Measurements from ENCODE around the gene TRMT61A. TPM values are rescaled to one million over a fixed set of nuclear protein-coding genes. Genes with fewer than 3 reads are reported as not detected.
A peak's percentile ranks its signal among the peaks of the same experiment; 100 is the strongest.

Gene TRMT61A
- total RNA-seq, 1 donor from 2014 or later: 10.8 TPM

DNA sequence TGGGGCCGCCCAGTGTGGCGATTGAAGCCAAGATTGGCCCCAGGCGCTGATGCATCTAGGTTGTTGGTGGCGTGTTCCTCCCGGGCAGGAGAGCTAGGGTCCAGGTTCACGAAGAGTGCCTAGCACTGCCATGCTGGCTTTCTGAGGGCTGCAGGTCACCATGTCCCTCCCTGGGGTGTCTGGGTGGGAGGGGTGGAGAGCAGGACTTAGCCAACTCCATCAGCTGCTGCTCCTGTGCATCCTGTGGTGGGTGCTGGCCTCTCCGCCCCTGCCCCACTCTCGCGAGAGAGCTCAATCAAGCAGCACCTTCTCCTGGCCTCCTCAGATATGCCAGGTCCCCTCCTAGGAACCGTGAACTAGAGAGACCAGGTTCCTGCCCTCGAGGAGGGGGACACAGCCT, 1.8 kb downstream of the TRMT61A start:
- H3K4me3 Mint-ChIP-seq: peak overlapping the region; percentile 97
- H3K27ac Mint-ChIP-seq: no peak overlapping the region
- no peaks in the 10 kb centered on the region for H3K27me3 Mint-ChIP-seq
- no peaks in the 10 kb centered on the region for H3K36me3 Mint-ChIP-seq
- DNase-seq (ENCODE audit: extremely low spot score, unreplicated experiment): no peak
- H3K4me1 Mint-ChIP-seq (ENCODE audit: unreplicated experiment): peaks cover 11% of the 10 kb centered on the region
- no peaks in the 10 kb centered on the region for H3K9me3 Mint-ChIP-seq
- TF ChIP-seq, protein P1, sequence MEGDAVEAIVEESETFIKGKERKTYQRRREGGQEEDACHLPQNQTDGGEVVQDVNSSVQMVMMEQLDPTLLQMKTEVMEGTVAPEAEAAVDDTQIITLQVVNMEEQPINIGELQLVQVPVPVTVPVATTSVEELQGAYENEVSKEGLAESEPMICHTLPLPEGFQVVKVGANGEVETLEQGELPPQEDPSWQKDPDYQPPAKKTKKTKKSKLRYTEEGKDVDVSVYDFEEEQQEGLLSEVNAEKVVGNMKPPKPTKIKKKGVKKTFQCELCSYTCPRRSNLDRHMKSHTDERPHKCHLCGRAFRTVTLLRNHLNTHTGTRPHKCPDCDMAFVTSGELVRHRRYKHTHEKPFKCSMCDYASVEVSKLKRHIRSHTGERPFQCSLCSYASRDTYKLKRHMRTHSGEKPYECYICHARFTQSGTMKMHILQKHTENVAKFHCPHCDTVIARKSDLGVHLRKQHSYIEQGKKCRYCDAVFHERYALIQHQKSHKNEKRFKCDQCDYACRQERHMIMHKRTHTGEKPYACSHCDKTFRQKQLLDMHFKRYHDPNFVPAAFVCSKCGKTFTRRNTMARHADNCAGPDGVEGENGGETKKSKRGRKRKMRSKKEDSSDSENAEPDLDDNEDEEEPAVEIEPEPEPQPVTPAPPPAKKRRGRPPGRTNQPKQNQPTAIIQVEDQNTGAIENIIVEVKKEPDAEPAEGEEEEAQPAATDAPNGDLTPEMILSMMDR (conservative IDR thresholded peaks at IDR 0.05): no peak

DNA sequence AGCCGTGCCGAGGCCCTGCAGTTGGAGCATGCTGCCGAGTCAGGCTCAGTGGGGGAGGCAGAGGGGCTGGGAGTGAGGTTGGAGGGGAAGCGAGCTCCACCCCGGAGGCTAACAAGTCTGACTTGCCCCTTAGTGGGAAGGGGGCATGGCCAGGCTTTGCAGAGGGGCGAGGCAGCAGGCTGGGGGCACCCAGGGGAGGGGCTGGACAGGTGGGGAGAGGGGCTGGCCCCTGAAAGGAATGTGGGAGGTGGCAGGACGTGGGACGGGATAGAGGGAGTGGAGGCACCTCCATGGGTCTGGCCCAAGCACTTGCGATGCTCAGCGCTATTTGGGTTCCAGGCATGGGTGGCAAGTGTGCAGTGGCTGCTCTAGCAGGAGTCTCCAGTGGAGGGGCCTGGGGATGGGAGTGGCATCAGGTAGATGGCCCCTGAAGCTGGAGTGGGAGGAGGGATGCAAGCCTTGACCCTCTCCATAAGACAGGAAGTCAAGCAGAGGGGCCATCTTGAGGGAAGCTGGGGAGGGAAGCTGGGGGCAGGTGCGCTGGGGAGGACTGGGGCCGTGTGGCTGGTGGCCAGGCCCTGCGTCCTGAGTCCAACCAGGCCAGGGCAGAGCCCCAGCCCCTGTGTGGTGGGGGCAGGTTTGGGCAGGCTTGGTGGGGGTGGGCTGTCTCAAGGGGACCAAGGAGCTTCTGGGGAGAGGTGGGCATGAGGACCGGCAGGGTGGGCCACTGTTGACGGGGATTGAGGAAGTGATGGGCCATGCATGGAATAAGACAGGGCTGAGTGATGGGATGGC, 2.6 kb downstream of the TRMT61A start:
- H3K9me3 Mint-ChIP-seq: no peaks in the 10 kb centered on the region
- no peak overlapping the region for H3K27ac Mint-ChIP-seq
- DNase-seq (ENCODE audit: extremely low spot score, unreplicated experiment): no peak
- TF ChIP-seq, protein P1 (conservative IDR thresholded peaks at IDR 0.05): no peak
- peaks cover 8% of the 10 kb centered on the region for H3K4me1 Mint-ChIP-seq (ENCODE audit: unreplicated experiment)
- H3K27me3 Mint-ChIP-seq: no peaks in the 10 kb centered on the region
- no peaks in the 10 kb centered on the region for H3K36me3 Mint-ChIP-seq
- peak overlapping the region; percentile 72 for H3K4me3 Mint-ChIP-seq

DNA sequence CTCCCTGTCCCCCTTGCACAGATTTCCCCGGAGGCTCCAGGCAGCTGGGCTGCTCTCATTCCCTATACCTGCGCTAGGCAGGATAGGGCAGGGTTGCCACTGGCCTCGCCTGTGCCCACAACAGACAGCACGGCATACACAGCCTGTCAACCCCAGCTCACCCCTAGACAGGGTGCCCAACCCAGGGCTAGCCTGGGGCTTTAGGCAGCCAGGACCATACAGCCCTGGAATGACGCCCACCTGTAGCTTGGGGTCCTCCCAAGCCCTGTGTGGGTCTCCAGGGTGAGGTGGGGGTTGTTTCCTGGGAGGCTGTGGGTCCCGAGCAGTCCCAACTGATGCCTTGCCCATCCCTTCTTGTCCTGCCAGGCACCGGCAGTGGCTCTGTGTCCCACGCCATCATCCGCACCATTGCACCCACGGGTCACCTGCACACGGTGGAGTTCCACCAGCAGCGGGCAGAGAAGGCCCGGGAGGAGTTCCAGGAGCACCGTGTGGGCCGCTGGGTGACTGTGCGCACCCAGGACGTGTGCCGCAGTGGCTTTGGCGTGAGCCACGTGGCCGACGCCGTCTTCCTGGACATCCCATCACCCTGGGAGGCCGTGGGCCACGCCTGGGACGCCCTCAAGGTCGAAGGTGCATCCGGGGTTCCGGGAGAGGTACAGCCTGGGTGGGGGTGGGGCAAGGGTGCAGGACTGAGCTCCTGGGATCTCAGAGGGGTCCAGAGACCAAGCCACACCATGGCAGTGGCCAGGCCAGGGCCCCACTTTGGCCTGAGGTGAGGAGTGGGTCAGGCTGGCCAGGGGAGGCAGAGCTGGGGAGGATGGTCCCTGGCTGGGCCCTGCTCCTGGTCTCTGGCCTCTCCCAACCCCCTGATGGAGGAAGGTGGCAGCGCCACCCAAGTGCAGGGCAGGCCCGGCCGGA, 3.5 kb downstream of the TRMT61A start:
- no peak for DNase-seq (ENCODE audit: extremely low spot score, unreplicated experiment)
- H3K4me3 Mint-ChIP-seq: peak overlapping the region; percentile 31

DNA sequence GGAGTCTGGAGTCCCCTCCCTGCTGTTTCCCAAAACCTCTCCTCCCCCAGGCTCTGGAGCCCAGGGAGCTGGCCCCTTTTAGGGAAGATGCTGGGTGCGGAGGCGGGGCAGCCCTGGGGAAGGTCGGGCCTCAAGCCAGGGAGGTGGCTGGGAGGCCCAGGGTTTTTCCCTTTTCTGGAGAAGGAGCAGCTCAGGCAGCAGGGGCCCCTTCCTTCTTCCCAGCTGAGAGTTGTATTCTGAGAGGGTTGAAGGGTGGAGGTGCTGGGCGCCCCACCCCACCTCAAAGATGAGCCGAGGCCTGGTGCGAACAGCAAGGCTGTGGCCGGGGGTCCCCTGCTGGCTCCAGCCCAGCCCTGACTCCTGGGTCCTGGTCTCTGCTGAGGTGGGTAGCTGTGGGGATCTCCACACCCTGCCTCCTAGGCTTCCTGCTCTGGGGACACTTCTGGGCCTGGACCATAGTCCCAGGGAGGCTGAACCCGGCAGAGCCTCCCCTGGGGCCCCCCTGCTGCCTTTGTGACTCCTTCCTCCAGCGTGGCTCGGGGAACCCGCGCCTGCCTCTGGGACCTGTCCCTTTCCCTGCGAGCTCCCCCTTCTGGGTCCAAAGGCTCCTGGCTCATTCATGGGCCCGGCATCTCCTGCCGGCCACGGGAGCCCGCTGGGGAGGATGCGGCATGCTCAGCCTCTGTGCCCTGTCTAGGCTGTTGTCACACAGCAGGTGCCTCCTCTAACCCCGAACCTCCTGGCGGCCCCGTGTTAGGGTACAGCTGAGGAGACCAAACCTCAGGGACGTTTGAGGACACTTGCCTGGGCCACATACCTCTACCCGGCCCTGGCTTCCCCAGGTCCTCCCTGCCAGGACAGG, 4.4 kb downstream of the TRMT61A start:
- no peak overlapping the region for H3K27ac Mint-ChIP-seq
- TF ChIP-seq, protein P1 (conservative IDR thresholded peaks at IDR 0.05): no peak
- DNase-seq (ENCODE audit: extremely low spot score, unreplicated experiment): no peak
- H3K27me3 Mint-ChIP-seq: no peaks in the 10 kb centered on the region
- no peaks in the 10 kb centered on the region for H3K9me3 Mint-ChIP-seq
- H3K36me3 Mint-ChIP-seq: no peaks in the 10 kb centered on the region
- H3K4me3 Mint-ChIP-seq: no peak overlapping the region
- H3K4me1 Mint-ChIP-seq (ENCODE audit: unreplicated experiment): peaks cover 8% of the 10 kb centered on the region

More for the DNA sequence above, 3.5 kb downstream of the TRMT61A start:
- Mint-ChIP-seq H3K27ac (no peak overlapping the region), H3K9me3 (no peaks in the 10 kb centered on the region), H3K27me3 (no peaks in the 10 kb centered on the region), H3K36me3 (no peaks in the 10 kb centered on the region), H3K4me1 (ENCODE audit: unreplicated experiment) (peaks cover 8% of the 10 kb centered on the region)
- TF ChIP-seq, protein P1 (conservative IDR thresholded peaks at IDR 0.05): no peak

DNA sequence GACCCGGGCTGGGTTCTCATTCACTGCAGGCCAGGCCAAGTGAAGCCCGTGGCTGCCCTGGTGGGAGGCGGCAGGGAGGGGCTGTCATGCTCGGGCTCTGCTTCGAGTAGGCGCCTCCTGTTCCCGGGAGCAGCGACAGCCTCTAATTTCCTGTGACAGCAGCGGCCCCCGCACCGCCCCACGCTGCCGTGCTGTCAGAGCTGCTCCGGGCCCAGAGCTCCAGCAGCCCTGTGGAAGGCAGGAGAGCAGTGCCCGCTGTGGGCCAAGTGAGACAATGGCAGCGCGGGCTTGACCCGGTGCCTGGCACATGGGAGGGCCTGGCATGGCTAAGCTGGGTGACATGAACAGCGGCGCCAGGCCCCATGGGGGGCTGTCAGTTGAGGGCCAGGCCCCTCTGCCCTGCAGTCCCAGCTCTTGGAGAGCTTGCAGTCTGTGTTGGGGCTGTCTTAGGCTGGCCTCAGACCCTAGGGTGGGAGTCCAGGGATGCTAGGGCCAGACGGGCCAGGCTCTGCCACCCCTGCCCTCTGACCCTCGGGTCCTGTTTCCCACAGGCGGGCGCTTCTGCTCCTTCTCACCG, 5.1 kb downstream of the TRMT61A start:
- DNase-seq (ENCODE audit: extremely low spot score, unreplicated experiment): no peak
- no peak overlapping the region for H3K27ac Mint-ChIP-seq
- TF ChIP-seq, protein P1 (conservative IDR thresholded peaks at IDR 0.05): no peak
- no peaks in the 10 kb centered on the region for H3K36me3 Mint-ChIP-seq
- no peaks in the 10 kb centered on the region for H3K27me3 Mint-ChIP-seq
- H3K9me3 Mint-ChIP-seq: no peaks in the 10 kb centered on the region
- H3K4me3 Mint-ChIP-seq: no peak overlapping the region
- H3K4me1 Mint-ChIP-seq (ENCODE audit: unreplicated experiment): peaks cover 4% of the 10 kb centered on the region
